Fibroblast of villous mesenchyme (primary cell): Measurements from ENCODE around the gene FAM168B. TPM values are rescaled to one million over a fixed set of nuclear protein-coding genes. Genes with fewer than 3 reads are reported as not detected.

Experiments
- DNase-seq: peaks from one replicate; pipeline ENCODE4 v3.0.0-alpha.2; 2010; ENCODE audit warnings: low read depth
- H3K4me3 ChIP-seq: 2 replicates; pipeline ENCODE4 v1.5.1; 2011; ENCODE audit warnings: low read depth, mild to moderate bottlenecking, low read length
- CTCF ChIP-seq: IDR thresholded peaks from 2 replicates; pipeline ENCODE4 v1.5.1; 2012; ENCODE audit warnings: low read depth, mild to moderate bottlenecking, low read length; ENCODE audit not compliant: insufficient read depth
- total RNA-seq: library from RNA; depleted of rRNA; stranded (reverse); fragments of >200 nt; gene quantifications from 2 replicates; pipeline ENCODE4 v1.2.3, GENCODE V29; 2012

The FAM168B gene
- total RNA-seq, 1 donor = 91.5 TPM

DNA sequence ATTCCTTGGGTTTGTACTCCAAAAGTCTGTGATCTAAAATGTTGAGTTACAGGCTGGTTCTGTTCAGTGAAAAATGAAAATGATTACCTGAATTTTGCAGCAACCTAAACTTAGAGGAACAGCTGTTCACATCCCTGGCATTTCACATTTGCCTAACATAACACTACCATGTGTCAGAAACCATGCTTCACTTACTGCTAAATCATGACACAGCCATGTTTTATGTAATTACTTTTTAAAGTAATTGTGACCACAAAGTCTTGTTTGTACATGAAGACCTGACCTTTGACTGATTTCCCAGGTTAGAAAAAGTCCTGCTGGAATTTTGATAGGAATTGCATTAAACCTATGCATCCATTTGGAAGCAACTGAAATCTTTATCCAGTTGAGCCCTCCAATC, 79.1 kb downstream of the FAM168B start:
- H3K4me3 ChIP-seq = no peak overlapping the region
- no peak for TF ChIP-seq CTCF
- DNase-seq = no peak

- H3K4me3 ChIP-seq = no peak overlapping the region
- no peak for DNase-seq
- no peak for TF ChIP-seq CTCF
These were observed 81.8 kb downstream of the FAM168B start for GRCh38 chr2:131011486-131011885.

GRCh38 chr2:131010566-131010965, 82.7 kb downstream of the FAM168B start:
- no peak for DNase-seq
- TF ChIP-seq CTCF = no peak
- no peak overlapping the region for H3K4me3 ChIP-seq

- H3K4me3 ChIP-seq = no peak overlapping the region
- TF ChIP-seq CTCF = no peak
- no peak for DNase-seq
These were observed 83.4 kb downstream of the FAM168B start for GRCh38 chr2:131009713-131010475.

DNA sequence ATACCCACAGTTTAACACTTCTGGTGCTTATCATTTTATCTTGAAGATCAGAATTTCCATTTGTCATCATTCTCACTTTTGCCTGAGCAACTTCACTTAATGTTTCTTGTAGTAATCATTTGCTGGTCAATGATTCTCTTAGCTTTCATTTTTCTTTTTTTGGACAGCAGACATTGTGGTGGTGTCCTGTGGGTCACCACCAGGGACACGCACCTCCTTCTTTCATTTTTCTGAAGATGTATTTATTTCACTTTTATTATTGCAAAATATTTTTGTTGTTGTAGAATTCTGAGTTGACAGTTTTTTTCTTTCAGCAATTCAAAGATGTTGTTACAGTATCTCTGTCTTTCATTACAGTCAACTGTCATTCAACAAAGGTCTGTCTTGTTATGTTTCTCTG, 84.3 kb downstream of the FAM168B start:
- no peak overlapping the region for H3K4me3 ChIP-seq
- DNase-seq = no peak
- no peak for TF ChIP-seq CTCF

GRCh38 chr2:131006561-131006960, 86.7 kb downstream of the FAM168B start:
- no peak overlapping the region for H3K4me3 ChIP-seq
- TF ChIP-seq CTCF = no peak
- no peak for DNase-seq
